Ascending aorta (tissue), 2 donors: ENCODE results near the gene IGFBP2. TPM values are rescaled to one million over a fixed set of nuclear protein-coding genes. Genes with fewer than 3 reads are reported as not detected.

Experiments used
- DNase-seq, 2 donors: peaks; one replicate each; pipeline ENCODE4 v3.0.0-alpha.2; 2019; ENCODE audit warnings: low spot score in 2 of 2
- H3K27ac ChIP-seq, 2 donors: fragments of 200-600 bp; sonication (generic); one replicate each; pipeline ENCODE4 v1.5.1; 2016 to 2017; ENCODE audit warnings: mild to moderate bottlenecking in 1 of 2
- H3K27me3 ChIP-seq: fragments of 200-600 bp; sonication (generic); one replicate; pipeline ENCODE4 v1.5.1; 2017
- H3K36me3 ChIP-seq, 2 donors: fragments of 200-600 bp; sonication (generic); one replicate each; pipeline ENCODE4 v1.5.1; 2016
- H3K4me1 ChIP-seq, 2 donors: fragments of 200-600 bp; sonication (generic); one replicate each; pipeline ENCODE4 v1.5.1; 2016 to 2017; ENCODE audit warnings: mild to moderate bottlenecking in 1 of 2
- H3K4me3 ChIP-seq, 2 donors: fragments of 200-600 bp; sonication (generic); one replicate each; pipeline ENCODE4 v1.5.1; 2016 to 2017; ENCODE audit warnings: mild to moderate bottlenecking in 1 of 2
- H3K9me3 ChIP-seq, 2 donors: fragments of 200-600 bp; sonication (generic); one replicate each; pipeline ENCODE4 v1.5.1; 2016
- intact Hi-C: fragments of 100-400 bp; cut with DNase I; formaldehyde crosslinking; loops from one replicate; pipeline ENCODE4 v1.15.1; 2023
- total RNA-seq: library from RNA; depleted of rRNA; stranded (reverse); fragments of >200 nt; gene quantifications from one replicate; pipeline ENCODE4 v1.1.0, GENCODE V29; 2016
- TF ChIP-seq, protein P1 (sequence below), 3 experiments: fragments of 200-600 bp in 2 of 3; fragments of 450-650 bp in 1 of 3; sonication (generic) in 2 of 3; IDR thresholded peaks; one replicate each; pipeline ENCODE4 v1.5.1; 2016 to 2019; ENCODE audit warnings: antibody characterized with exemption in 3 of 3, mild to moderate bottlenecking in 1 of 3, moderate library complexity in 1 of 3

IGFBP2 gene
- total RNA-seq, 1 donor from 2014 or later, result 1,691 TPM

DNA sequence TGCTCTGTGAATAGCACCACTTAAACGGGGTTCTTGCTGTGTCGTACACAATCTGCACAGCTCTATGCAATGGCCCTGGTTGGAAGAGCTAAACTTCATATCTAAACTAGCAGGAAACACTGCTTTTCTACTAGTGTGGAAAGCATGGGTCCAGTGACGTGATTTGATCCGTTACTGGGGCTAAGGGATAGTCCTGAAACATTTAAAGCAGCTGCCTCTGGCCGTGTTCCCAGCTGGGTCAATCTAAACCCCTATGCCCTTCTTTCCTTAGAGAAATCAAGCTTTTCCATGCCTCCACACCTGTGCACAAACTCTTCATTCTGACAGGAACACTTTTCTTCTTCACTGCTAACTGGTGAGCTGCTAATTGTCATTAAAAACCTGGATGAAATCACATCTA, 67.6 kb downstream of the IGFBP2 start:
- no peaks in the 10 kb centered on the region for H3K27me3 ChIP-seq
- intact Hi-C loops, result loop anchor here (2.0 kb wide), 1 partner anchor 74 kb away; no protein-coding TSS in a partner anchor
- DNase-seq, result no peak
- H3K36me3 ChIP-seq, result no peaks in the 10 kb centered on the region
- H3K4me3 ChIP-seq, result no peak overlapping the region
- no peaks in the 10 kb centered on the region for H3K9me3 ChIP-seq
- H3K27ac ChIP-seq, result peak overlapping the region; percentile 65 to 77
- TF ChIP-seq, protein P1, sequence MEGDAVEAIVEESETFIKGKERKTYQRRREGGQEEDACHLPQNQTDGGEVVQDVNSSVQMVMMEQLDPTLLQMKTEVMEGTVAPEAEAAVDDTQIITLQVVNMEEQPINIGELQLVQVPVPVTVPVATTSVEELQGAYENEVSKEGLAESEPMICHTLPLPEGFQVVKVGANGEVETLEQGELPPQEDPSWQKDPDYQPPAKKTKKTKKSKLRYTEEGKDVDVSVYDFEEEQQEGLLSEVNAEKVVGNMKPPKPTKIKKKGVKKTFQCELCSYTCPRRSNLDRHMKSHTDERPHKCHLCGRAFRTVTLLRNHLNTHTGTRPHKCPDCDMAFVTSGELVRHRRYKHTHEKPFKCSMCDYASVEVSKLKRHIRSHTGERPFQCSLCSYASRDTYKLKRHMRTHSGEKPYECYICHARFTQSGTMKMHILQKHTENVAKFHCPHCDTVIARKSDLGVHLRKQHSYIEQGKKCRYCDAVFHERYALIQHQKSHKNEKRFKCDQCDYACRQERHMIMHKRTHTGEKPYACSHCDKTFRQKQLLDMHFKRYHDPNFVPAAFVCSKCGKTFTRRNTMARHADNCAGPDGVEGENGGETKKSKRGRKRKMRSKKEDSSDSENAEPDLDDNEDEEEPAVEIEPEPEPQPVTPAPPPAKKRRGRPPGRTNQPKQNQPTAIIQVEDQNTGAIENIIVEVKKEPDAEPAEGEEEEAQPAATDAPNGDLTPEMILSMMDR (IDR thresholded peaks at IDR 0.05), result no peak
- peaks cover 0 to 26% of the 10 kb centered on the region in 2 donors for H3K4me1 ChIP-seq

DNA sequence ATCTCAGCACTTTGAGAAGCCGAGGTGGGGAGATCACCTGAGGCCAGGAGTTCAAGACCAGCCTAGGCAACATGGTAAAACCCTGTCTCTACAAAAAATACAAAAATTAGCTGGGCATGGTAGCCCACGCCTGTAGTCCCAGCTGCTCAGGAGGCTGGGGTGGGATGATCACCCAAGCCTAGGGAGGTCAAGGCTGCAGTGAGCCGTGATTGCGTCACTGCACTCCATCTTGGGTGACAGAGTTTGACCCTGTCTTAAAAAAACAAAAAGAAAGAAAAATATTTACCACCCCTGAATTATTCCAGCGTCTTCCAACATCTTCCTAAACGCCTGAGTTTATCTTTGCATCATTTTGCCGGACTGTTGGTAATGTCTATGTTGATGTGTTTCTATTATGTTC, 68.3 kb downstream of the IGFBP2 start:
- Histone ChIP-seq H3K4me3 (no peak overlapping the region), H3K27ac (no peak overlapping the region), H3K27me3 (no peaks in the 10 kb centered on the region), H3K36me3 (no peaks in the 10 kb centered on the region), H3K9me3 (no peaks in the 10 kb centered on the region), H3K4me1 (peaks cover 0 to 26% of the 10 kb centered on the region in 2 donors)
- TF ChIP-seq, protein P1 (IDR thresholded peaks at IDR 0.05), result no peak
- DNase-seq, result no peak
- intact Hi-C loops, result loop anchor here (2.0 kb wide), 1 partner anchor 73 kb away; no protein-coding TSS in a partner anchor

DNA sequence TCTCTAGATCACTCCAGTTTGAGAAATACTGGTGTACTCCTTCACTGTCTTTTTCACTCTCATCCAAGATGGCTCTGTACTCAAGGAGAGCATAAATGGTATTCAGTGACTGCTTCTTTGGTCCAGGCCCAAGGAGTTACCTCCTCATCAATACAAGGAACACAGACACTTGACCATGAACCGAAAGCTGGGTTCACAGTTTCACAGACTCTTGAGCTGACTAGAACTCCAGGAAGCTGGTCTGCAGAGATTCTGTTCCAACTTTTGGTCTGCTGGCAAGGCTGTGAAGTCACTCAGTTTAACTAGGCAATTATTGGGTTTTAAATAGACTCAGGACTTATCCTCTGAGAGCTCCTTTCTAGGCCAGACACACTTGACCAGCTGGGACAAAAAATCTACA, 69.5 kb downstream of the IGFBP2 start:
- DNase-seq, result no peak
- no peak overlapping the region for H3K4me3 ChIP-seq
- peaks cover 0 to 22% of the 10 kb centered on the region in 2 donors for H3K4me1 ChIP-seq
- H3K9me3 ChIP-seq, result no peaks in the 10 kb centered on the region
- H3K27ac ChIP-seq, result peak overlapping the region; percentile 19 to 52
- intact Hi-C loops, result no loop called here
- TF ChIP-seq, protein P1 (IDR thresholded peaks at IDR 0.05), result no peak
- H3K36me3 ChIP-seq, result no peaks in the 10 kb centered on the region
- H3K27me3 ChIP-seq, result no peaks in the 10 kb centered on the region

DNA sequence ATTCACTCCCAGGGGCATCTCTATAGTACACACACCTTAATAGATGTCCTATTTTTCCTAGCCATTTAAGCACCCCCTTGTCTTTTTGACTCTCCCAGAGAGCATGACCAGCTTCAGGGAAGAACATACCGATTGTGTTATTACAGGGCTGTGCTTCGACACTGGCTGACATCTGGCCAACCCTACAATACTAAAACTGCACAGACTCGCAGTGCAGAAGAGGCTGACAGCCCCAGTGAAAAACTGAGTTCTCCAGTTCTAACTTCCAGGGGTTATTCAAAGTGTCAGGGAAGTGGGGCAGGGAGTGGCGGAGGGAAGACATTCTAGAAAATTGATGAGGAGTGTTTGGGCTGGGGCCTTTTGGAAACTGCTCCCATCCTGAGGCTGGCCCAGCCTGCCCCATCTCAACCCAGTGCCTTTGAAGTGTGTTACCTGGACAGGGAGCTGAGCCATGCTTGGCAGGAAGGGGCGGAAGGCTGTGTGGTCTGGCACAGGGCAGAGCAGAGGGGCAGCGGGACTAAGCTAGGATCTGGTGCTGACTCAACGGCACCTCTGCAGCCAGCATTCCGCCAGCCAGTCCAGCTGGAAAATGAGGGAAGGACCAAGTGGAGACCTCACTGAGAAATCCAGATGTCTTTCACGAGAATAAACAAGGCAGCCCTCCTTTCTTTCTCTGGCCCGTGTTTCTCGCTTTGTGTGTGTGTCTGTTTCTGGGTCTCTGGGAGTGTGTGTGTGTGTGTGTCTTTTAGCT, 77.5 kb downstream of the IGFBP2 start:
- H3K27me3 ChIP-seq, result no peaks in the 10 kb centered on the region
- peak overlapping the region; percentile 76 to 77 for H3K27ac ChIP-seq
- intact Hi-C loops, result loop anchor here (2.0 to 5.0 kb wide), 2 partner anchors 82 to 262 kb away; no protein-coding TSS in a partner anchor
- H3K36me3 ChIP-seq, result no peaks in the 10 kb centered on the region
- H3K4me3 ChIP-seq, result peak overlapping the region in 1 of 2 donors; percentile 27
- H3K4me1 ChIP-seq, result peaks cover 7 to 26% of the 10 kb centered on the region in 2 donors
- peak in 1 of 2 donors; percentile 74 for DNase-seq
- H3K9me3 ChIP-seq, result no peaks in the 10 kb centered on the region
- TF ChIP-seq, protein P1 (IDR thresholded peaks at IDR 0.05), result no peak

DNA sequence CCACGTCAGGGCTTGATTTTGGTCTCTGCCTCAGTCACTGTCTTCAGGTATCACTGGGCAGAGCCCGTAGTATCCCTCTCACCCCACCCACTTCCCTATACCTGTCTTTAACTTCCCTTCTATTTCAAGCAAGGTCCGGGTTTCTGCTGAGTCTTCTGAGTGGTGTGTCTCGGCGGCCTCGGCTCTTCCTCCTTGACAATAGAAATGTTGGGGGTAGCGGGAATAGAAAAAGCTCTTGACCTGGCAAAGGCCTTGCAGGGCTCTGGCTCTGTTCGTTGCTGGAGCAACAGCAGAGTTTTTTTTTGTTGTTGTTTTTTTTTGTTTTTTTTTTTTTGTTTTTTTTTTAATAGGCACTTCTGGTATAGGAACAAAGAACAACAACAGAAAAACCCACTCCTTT, 78.1 kb downstream of the IGFBP2 start:
- intact Hi-C loops, result loop anchor here (2.0 to 5.0 kb wide), 2 partner anchors 81 to 261 kb away; no protein-coding TSS in a partner anchor
- DNase-seq, result no peak
- Histone ChIP-seq H3K4me1 (peaks cover 7 to 26% of the 10 kb centered on the region in 2 donors), H3K4me3 (peak overlapping the region in 1 of 2 donors; percentile 27), H3K27me3 (no peaks in the 10 kb centered on the region), H3K9me3 (no peaks in the 10 kb centered on the region), H3K36me3 (no peaks in the 10 kb centered on the region), H3K27ac (peak overlapping the region; percentile 76 to 77)
- TF ChIP-seq, protein P1 (IDR thresholded peaks at IDR 0.05), result no peak
